ENCODE data around the gene GLT1D1. TPM values are rescaled to one million over a fixed set of nuclear protein-coding genes. Genes with fewer than 3 reads are reported as not detected.
"Not testable (repeated sequence)": the region's sequence is repeated elsewhere in the genome, so short reads cannot be mapped to it uniquely, and the experiment has no call there.

Gene GLT1D1
- 10 to 100 TPM in 1 of 2 donors, 1 to 10 TPM in 1; 1.0 to 17.6 TPM for total RNA-seq
- 1 to 10 TPM; 1.8 to 4.1 (median 2.6) TPM for polyA plus RNA-seq (ENCODE audit: insufficient read length in 6 of 6)
- long read RNA-seq, donor 1, partial matches to known transcripts = 0 of 1 reads
- long read RNA-seq, donor 1, other reads (novel, unspliced or antisense) = 0 of 1 reads
- long read RNA-seq, donor 2, partial matches to known transcripts = 0 of 1 reads
- long read RNA-seq, donor 2, other reads (novel, unspliced or antisense) = 0 of 1 reads
- long read RNA-seq, donor 3 = 0 reads
- long read RNA-seq, donor 4 = 0 reads
- long read RNA-seq, donor 5 = 0 reads
- long read RNA-seq, donor 6, partial matches to known transcripts = 0 of 2 reads
- long read RNA-seq, donor 6, other reads (novel, unspliced or antisense) = 0 of 2 reads
- long read RNA-seq, donor 7 = 0 reads
- long read RNA-seq, donor 8, partial matches to known transcripts = 0 of 2 reads
- long read RNA-seq, donor 8, other reads (novel, unspliced or antisense) = 0 of 2 reads
- long read RNA-seq, donor 9 = 0 reads
- long read RNA-seq, donor 10, partial matches to known transcripts = 0 of 1 reads
- long read RNA-seq, donor 10, other reads (novel, unspliced or antisense) = 1 of 1 reads
- long read RNA-seq, donor 11, partial matches to known transcripts = 0 of 1 reads
- long read RNA-seq, donor 11, other reads (novel, unspliced or antisense) = 0 of 1 reads
- long read RNA-seq, donor 12 = 0 reads

DNA sequence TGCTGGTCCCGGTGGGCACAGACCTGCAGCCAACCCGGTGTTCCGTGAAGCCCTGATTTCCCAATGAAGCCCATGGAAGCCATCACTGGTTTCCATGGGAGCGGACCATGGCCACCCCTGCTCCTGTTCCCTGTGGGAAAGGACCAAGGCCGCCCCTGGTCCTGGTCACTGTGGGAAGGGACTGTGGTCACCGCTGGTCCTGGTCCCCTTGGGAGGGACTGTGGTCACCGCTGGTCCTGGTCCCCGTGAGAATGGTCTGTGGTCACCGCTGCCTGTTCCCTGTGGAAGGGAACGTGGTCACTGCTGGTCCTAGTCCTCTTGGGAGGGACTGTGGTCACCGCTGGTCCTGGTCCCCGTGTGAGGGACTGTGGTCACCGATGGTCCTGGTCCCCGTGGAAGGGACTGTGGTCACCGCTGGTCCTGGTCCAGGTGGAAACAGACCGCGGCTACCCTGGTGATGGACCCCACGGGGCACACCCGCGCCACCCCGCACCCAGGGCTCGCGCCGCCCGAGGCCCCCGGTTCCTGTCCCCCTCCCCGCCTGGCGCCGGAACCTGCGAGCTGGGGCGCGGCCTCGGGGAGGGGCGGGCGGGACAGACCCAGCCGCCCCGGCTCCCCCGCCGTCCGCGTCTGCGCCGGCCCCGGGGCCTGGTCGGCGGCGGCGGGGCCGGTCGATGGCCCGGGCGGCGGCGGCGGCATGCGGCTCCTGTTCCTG lies at the start of gene GLT1D1:
TSS of gene GLT1D1 (plus strand) at position 594 of the 715 bp plus-strand sequence. CDS start at position 698, 104 bp downstream.
- DNase-seq = peak in 1 of 4 donors; percentile 87
- Histone ChIP-seq H3K27ac (peak within 1 kb of the TSS in 1 of 2 donors; percentile 93), H3K4me3 (peak within 1 kb of the TSS in 1 of 2 donors; percentile 57)

DNA sequence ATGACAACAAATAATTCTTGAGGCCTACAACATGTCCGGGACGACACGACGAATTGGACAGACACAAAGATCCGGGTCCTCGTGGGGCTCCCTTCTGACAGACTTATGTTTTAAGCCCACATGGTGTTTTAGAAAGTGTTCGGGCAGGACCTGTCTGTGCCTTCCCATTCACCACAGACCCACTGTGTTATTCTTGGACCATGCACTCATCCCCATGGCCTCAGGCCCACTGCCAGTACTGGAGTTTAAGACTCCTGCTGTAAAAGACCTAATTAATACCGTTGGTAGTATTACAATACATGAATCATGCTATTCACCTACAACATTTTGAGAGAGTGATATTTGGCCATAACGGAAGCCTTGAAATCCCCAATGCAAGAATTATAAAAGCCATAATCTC lies 49.5 kb upstream of the GLT1D1 start:
- Histone ChIP-seq H3K36me3 (peaks cover 0 to 84% of the 10 kb centered on the region in 2 donors), H3K9me3 (no peaks in the 10 kb centered on the region), H3K4me3 (no peak overlapping the region), H3K27me3 (no peaks in the 10 kb centered on the region), H3K4me1 (peaks cover 0 to 24% of the 10 kb centered on the region in 2 donors), H3K27ac (no peak overlapping the region)
- intact Hi-C loops (cut with DNase I) = no loop called here
- TF ChIP-seq, protein P1, sequence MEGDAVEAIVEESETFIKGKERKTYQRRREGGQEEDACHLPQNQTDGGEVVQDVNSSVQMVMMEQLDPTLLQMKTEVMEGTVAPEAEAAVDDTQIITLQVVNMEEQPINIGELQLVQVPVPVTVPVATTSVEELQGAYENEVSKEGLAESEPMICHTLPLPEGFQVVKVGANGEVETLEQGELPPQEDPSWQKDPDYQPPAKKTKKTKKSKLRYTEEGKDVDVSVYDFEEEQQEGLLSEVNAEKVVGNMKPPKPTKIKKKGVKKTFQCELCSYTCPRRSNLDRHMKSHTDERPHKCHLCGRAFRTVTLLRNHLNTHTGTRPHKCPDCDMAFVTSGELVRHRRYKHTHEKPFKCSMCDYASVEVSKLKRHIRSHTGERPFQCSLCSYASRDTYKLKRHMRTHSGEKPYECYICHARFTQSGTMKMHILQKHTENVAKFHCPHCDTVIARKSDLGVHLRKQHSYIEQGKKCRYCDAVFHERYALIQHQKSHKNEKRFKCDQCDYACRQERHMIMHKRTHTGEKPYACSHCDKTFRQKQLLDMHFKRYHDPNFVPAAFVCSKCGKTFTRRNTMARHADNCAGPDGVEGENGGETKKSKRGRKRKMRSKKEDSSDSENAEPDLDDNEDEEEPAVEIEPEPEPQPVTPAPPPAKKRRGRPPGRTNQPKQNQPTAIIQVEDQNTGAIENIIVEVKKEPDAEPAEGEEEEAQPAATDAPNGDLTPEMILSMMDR (IDR thresholded peaks at IDR 0.05) = no peak
- DNase-seq = no peak
- ATAC-seq = no peak

More for the DNA sequence above, at the start of gene GLT1D1:
- no peaks in the 10 kb centered on the region for H3K36me3 ChIP-seq
- TF ChIP-seq, protein P1 (IDR thresholded peaks at IDR 0.05) = no peak
- no peaks in the 10 kb centered on the region for H3K9me3 ChIP-seq
- no peak for ATAC-seq
- intact Hi-C loops (cut with DNase I) = no loop called here
- H3K27me3 ChIP-seq = peaks cover 6 to 53% of the 10 kb centered on the region in 2 donors
- H3K4me1 ChIP-seq = peaks cover 0 to 20% of the 10 kb centered on the region in 2 donors

DNA sequence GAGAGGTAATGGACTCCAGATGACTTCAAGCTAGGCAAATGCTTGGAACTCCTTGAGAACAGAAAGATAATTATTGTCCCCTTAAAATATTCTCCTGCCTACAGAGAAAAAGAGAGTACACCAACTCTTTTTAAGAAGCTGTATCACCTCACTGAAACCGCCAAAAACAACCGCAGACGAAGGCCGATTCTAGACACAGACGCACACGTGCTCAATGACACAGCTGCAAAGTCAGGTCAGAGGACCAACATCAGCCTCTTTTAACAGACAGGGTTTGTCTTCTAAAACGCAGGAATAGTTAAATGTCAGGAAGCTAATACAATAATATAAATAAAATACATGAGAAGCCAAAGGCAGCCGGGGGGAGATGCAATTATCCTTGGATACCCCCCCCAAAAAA lies 48.5 kb upstream of the GLT1D1 start:
- TF ChIP-seq, protein P1 (IDR thresholded peaks at IDR 0.05) = no peak
- Histone ChIP-seq H3K4me3 (no peak overlapping the region), H3K9me3 (no peaks in the 10 kb centered on the region), H3K27me3 (no peaks in the 10 kb centered on the region), H3K36me3 (peaks cover 0 to 83% of the 10 kb centered on the region in 2 donors), H3K4me1 (peaks cover 0 to 28% of the 10 kb centered on the region in 2 donors), H3K27ac (no peak overlapping the region)
- DNase-seq (no peak), ATAC-seq (no peak)
- intact Hi-C loops (cut with DNase I) = no loop called here

DNA sequence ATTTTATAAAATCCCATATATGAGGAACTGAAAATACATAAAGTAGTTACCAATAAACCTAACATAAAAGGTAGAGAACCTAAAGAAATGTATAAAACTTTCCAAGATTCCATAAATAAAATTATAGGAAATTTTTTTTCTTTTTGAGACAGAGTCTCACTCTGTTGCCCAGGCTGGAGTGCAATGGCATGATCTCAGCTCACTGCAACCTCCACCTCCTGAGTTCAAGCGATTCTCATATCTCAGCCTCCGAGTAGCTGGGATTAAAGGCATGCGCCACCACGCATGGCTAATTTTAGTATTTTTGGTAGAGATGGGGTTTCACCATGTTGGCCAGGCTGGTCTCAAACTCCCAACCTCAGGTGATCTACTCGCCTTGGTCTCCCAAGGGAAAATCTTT lies 47.9 kb upstream of the GLT1D1 start:
- H3K36me3 ChIP-seq = peaks cover 0 to 77% of the 10 kb centered on the region in 2 donors
- H3K4me3 ChIP-seq; H3K27me3 ChIP-seq; H3K9me3 ChIP-seq; DNase-seq; H3K27ac ChIP-seq; intact Hi-C loops (cut with DNase I); ATAC-seq: not testable (repeated sequence)
- peaks cover 4 to 34% of the 10 kb centered on the region in 2 donors for H3K4me1 ChIP-seq

DNA sequence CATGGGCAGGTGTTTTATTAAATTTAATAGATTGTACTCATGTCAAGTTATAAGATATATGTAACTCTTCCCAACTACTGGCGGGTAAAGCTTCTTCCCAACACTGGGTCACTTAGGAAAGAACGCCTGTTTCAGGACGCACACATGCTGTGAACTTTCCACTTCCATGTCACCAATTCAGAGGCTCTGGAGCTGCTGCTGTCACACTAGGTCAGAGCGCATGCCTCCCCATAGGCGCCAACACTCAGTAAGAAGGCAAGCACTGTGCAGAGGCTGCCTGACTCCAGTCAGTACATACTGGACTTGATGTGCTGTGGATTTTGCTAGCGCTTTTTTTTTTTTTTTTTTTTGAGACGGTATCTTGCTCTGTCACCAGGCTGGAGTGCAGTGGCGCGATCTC lies 46.7 kb upstream of the GLT1D1 start:
- Histone ChIP-seq H3K27ac (peak overlapping the region in 1 of 2 donors; percentile 70), H3K36me3 (peaks cover 0 to 65% of the 10 kb centered on the region in 2 donors), H3K9me3 (no peaks in the 10 kb centered on the region), H3K4me1 (peaks cover 4 to 44% of the 10 kb centered on the region in 2 donors), H3K27me3 (no peaks in the 10 kb centered on the region), H3K4me3 (no peak overlapping the region)
- DNase-seq (no peak), ATAC-seq (no peak)
- TF ChIP-seq, protein P1 (IDR thresholded peaks at IDR 0.05) = no peak
- intact Hi-C loops (cut with DNase I) = no loop called here
